SK-N-SH treated with all-trans-retinoic acid at 6 μM for 48 hours (cell line): ENCODE results near the gene CPNE4.

ENCODE experiments used
- BACH2 ChIP-seq: fragments of 250-450 bp; sonication (Bioruptor Pico); IDR thresholded peaks from 2 replicates; pipeline ENCODE4 v1.9.0; 2021; ENCODE audit warnings: mild to moderate bottlenecking, borderline replicate concordance
- CSDC2 ChIP-seq: fragments of 250-450 bp; sonication (Bioruptor Pico); IDR thresholded peaks from 2 replicates; pipeline ENCODE4 v1.5.0; 2020; ENCODE audit warnings: mild to moderate bottlenecking, moderate library complexity
- ESRRG ChIP-seq: fragments of 250-450 bp; sonication (Bioruptor Pico); IDR thresholded peaks from 2 replicates; pipeline ENCODE4 v1.6.1; 2021; ENCODE audit warnings: mild to moderate bottlenecking
- PATZ1 ChIP-seq: fragments of 250-450 bp; sonication (Bioruptor Pico); IDR thresholded peaks from 2 replicates; pipeline ENCODE4 v1.8.0; 2020; ENCODE audit warnings: mild to moderate bottlenecking, moderate library complexity, borderline replicate concordance
- ZFP3 ChIP-seq: fragments of 250-450 bp; sonication (Bioruptor Pico); IDR thresholded peaks from 2 replicates; pipeline ENCODE4 v1.5.0; 2020; ENCODE audit warnings: mild to moderate bottlenecking, moderate library complexity
- ZFP30 ChIP-seq: fragments of 450-650 bp; formaldehyde crosslinking; IDR thresholded peaks from 2 replicates; pipeline ENCODE4 v1.5.0; 2022; ENCODE audit warnings: mild to moderate bottlenecking, moderate library complexity

- TF ChIP-seq ESRRG (CRISPR knock-in tag): no peak
- TF ChIP-seq PATZ1: no peak
- TF ChIP-seq ZFP3 (CRISPR knock-in tag): peak; percentile 78
- TF ChIP-seq ZFP30 (CRISPR knock-in tag): 0 out of 2 replicates have a peak, but pooled peaks have one; percentile 55
- peak; percentile 90; the same call in 1 of the 2 replicates for TF ChIP-seq CSDC2 (CRISPR knock-in tag)
- TF ChIP-seq BACH2 (CRISPR knock-in tag): no peak
Observed at GRCh38 chr3:131502530-131503319, 532.1 kb downstream of the CPNE4 start, which contains the start of gene MRPL3.
